ENCODE data around the gene LMAN2L.
"Not testable (repeated sequence)": the region's sequence is repeated elsewhere in the genome, so short reads cannot be mapped to it uniquely, and the experiment has no call there.

LMAN2L gene

GRCh38 chr2:96687266-96687665 is 52.6 kb downstream of the LMAN2L start:
- no peak for DNase-seq

- DNase-seq = peak; percentile 44
Observed at GRCh38 chr2:96685577-96686459, 54.0 kb downstream of the LMAN2L start.

- peak; percentile 17 for DNase-seq
Observed at GRCh38 chr2:96684883-96685576, 54.8 kb downstream of the LMAN2L start.

GRCh38 chr2:96683972-96684820 is 55.7 kb downstream of the LMAN2L start:
- DNase-seq = peak; percentile 22

- DNase-seq = no peak
Observed at GRCh38 chr2:96683307-96683706, 56.6 kb downstream of the LMAN2L start.

- DNase-seq = no peak
Observed at GRCh38 chr2:96681540-96681939, 58.3 kb downstream of the LMAN2L start.

- no peak for DNase-seq
Observed at GRCh38 chr2:96680561-96681141, 59.2 kb downstream of the LMAN2L start.

- DNase-seq = no peak
Observed at GRCh38 chr2:96679848-96680247, 60.0 kb downstream of the LMAN2L start.

GRCh38 chr2:96669539-96670215 is 70.2 kb downstream of the LMAN2L start:
- no peak for DNase-seq

- DNase-seq = no peak
Observed at GRCh38 chr2:96668771-96669170, 71.1 kb downstream of the LMAN2L start.

GRCh38 chr2:96665717-96666116 is 74.1 kb downstream of the LMAN2L start:
- DNase-seq = not testable (repeated sequence)

GRCh38 chr2:96665083-96665569 is 74.7 kb downstream of the LMAN2L start:
- no peak for DNase-seq

GRCh38 chr2:96664366-96664925 is 75.4 kb downstream of the LMAN2L start:
- DNase-seq = no peak

- DNase-seq = no peak
Observed at GRCh38 chr2:96663829-96664228, 76.0 kb downstream of the LMAN2L start.

- no peak for DNase-seq
Observed at GRCh38 chr2:96663177-96663576, 76.7 kb downstream of the LMAN2L start.

GRCh38 chr2:96662360-96662759 is 77.5 kb downstream of the LMAN2L start:
- no peak for DNase-seq

GRCh38 chr2:96661324-96661723 is 78.5 kb downstream of the LMAN2L start:
- DNase-seq = no peak

GRCh38 chr2:96656540-96656939 is 83.3 kb downstream of the LMAN2L start:
- no peak for DNase-seq
